ENCODE results near the gene TSPAN4.

TSPAN4 gene

GRCh38 chr11:868394-868793 is 25.7 kb downstream of the TSPAN4 start:
- no peak for DNase-seq

- DNase-seq, result no peak
Observed at GRCh38 chr11:868802-869201, 26.1 kb downstream of the TSPAN4 start.

DNA sequence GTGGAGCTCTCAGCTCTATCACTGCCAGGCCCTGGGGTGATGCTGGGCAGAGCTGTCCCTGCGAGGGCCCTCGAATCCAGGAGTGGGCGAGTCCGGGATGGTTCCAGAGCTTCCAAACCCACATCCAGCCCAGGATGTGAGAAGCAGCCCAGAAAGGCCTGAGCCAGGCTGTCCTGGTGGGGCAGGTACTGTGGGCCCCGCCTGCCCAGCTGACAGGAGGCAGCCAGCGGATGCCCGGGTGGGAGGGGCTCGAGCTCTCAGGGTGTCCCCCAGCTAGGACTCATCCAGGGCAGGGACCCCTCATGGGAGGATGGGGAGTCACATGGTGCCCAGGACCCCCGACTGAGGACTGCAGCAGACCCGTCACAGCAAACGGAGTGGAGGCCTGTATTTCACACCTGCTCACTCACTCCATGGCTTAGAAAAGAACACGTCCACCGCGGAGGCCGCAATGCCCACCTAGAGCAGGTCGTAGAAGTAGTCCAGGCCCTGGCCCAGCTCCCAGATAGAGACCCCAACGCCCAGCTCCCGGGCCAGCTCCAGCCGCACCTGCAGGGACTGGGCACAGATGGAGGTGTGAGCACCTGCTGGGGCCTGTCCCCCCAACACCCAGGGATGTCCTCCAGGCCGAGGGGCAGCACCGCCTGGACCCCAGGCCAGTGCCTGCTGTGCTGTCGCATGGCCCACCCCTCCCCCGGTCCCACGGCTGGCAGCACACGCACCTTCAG is 26.9 kb downstream of the TSPAN4 start:
- DNase-seq, result no peak

GRCh38 chr11:870127-870413 is 27.4 kb downstream of the TSPAN4 start:
- DNase-seq, result no peak

DNA sequence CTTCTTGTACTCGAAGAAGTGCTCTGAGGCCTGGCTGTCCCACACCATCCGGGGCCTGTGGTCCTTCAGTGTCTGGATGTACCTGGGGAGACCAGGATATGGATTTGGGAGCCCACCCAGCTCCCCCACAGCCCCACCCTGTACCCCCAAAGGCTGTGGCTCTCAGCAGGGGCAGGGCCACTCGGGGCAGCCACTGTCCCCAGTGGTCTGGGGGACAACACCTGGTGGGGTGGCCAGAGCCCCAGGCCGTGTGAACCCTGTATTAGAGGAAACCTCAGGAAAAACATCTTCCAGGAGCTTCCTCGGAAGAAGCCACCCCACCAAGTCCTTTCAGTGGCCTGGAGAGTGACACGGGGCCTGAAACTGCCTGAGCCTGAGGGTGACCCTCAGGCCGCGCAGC is 27.8 kb downstream of the TSPAN4 start:
- DNase-seq, result no peak

GRCh38 chr11:871472-871871 is 28.8 kb downstream of the TSPAN4 start:
- no peak for DNase-seq

GRCh38 chr11:872799-873198 is 30.1 kb downstream of the TSPAN4 start:
- DNase-seq, result no peak

GRCh38 chr11:873706-874105 is 31.1 kb downstream of the TSPAN4 start:
- no peak for DNase-seq

DNA sequence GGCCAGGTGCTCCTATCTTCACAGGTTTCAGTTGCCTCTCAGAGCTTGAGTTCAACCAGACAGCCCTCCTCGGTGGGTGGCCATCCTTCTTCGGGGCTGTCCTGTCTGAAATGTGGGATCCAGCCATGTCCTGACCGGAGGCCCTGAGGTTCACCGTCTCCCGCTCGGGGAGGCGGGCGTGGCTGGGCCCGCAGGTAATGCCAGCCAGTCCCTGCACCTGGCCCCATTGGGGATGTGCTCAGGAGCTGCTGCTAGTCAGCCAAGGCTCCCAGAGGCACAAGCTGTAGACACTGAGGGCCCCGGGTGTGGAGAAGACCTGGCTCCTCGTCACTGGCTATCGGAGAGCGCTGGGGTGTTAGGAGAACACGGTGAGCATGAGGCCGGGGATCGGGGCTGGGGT is 32.6 kb downstream of the TSPAN4 start:
- DNase-seq, result no peak

- no peak for DNase-seq
Observed at GRCh38 chr11:875769-876301, 33.2 kb downstream of the TSPAN4 start.

GRCh38 chr11:876545-876944 is 33.9 kb downstream of the TSPAN4 start:
- DNase-seq, result no peak

DNA sequence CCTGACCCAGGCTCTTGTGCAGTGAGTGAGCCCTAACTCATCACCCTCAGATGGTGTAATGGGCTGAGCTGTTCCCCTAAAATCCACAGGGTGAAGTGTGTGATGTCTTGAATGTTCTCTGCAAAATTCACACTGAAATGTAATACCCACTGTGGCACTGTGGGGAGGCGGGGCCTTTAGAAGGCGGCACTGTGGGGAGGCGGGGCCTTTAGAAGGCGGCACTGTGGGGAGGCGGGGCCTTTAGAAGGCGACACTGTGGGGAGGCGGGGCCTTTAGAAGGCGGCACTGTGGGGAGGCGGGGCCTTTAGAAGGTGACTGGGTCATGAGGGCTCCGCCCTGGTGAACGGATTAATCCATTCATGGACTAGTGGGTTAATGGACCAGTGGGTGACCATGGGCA is 34.9 kb downstream of the TSPAN4 start:
- DNase-seq, result no peak

DNA sequence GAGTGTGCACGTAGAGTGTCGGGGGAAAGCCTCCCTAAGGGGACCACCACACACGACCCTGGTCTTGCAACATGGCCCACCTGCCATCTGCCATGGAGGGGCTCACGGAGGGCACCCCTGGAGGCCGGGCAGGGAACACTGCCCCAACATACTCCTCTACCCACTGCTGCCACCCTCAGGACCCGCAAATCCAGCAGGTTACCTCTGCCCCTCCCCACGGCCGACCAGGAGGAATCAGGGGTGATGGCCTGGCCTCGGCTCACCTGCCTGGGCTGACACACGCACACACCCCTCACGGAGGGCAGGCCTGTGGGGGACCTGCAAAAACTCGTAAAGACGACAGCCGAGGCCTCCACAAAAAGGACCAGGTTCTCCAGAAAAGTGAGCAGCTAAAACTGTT is 37.8 kb downstream of the TSPAN4 start:
- DNase-seq, result no peak

- no peak for DNase-seq
Observed at GRCh38 chr11:882596-882995, 39.9 kb downstream of the TSPAN4 start.

DNA sequence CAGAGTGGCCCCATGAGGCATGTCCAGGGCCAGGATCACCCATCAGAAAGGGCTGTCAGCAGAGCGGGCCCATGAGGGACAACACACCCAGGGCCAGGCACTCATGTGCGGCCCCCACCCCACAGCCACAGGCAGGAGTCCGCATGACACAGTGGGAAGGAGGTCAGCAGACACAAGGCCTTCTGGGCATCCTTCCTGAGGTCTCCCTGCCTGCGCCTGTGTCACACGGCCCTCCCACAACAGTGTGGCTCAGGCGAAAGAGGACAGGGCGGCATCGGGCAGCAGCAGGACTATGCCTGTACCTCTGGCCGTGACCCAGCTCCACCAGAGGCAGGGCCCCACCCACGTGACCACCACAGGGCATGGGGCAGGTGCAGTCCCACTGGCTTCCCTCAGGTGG is 40.9 kb downstream of the TSPAN4 start:
- DNase-seq, result no peak

GRCh38 chr11:884578-885070 is 42.0 kb downstream of the TSPAN4 start:
- no peak for DNase-seq

- DNase-seq, result no peak
Observed at GRCh38 chr11:886568-886967, 43.9 kb downstream of the TSPAN4 start.

DNA sequence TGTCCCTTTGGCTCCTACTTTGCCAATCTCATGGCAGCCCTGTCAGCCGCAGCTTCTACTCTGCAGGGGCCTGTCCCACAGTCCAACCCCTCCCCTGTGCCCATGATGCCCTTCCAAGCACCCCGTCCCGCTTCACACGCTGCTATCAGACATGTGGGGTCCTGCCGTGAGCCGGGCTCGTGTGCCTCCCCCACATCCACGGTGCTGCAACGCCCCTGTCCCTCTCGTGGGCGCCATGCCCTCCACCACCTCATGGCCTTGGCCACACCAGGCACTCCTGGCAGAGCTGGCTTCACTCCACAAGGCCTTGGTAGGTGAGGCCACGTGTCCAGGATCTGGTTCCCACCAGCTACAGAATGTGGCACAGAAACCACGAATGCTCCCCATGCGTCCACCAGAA is 44.9 kb downstream of the TSPAN4 start:
- DNase-seq, result no peak

DNA sequence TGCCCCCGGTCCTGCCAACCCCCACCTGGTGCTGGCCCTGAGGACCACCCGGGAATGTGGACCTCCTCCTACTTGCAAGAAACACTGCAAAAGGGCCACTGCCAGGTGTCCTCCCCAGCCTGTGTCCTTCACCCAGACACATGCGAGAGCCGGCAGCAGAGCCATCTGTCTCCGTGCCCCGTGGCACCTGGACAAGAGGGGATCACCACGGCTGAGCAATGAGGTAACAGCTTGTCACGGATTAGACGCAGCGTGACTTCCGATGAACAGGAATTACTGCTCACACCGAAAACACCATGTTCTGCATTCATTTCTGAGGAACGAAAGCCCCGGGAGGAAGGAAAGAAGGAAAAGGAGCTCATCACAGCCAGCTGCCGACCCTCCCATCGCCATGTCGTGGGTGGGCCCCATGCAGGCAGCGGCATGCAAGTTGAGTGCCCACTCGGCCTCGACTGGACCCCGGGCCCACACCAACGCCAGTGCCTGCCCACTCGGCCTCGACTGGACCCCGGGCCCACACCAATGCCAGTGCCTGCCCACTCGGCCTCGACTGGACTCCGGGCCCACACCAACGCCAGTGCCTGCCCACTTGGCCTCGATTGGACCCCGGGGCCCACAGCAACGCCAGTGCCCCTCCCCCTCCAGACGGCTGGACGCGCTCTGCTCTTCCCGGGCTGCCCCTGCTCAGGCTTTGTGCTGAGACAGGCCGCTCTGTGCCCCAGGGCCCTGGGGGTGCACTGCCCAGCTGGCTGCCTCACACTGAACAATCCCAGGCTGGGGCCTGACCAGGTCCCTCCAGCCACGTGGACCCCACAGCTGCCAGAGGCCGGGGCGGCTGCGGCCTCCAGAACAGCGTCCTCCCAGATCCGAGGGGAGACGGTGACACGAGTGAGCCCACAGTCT is 45.9 kb downstream of the TSPAN4 start:
- no peak for DNase-seq

DNA sequence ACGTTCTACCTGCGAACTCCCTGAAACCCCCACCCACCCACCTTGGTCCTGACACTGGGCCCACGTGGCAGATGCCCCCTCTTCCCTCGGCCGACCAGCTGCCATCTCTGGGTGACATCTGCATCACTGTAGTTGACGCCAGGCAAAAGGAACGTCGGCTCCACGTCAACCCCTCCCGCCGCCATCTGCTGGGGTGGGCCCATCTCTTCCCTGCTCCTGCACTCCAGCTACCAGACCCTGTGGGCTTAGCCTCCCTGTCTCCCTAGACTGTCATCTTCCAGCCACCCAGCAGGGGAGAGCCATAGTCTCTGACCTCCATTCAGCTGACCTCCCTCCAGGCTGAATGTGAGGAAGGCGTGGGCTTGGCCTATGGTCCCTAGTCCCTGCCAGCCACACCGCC is 46.6 kb downstream of the TSPAN4 start:
- DNase-seq, result no peak

- DNase-seq, result no peak
Observed at GRCh38 chr11:889687-890475, 47.2 kb downstream of the TSPAN4 start.

DNA sequence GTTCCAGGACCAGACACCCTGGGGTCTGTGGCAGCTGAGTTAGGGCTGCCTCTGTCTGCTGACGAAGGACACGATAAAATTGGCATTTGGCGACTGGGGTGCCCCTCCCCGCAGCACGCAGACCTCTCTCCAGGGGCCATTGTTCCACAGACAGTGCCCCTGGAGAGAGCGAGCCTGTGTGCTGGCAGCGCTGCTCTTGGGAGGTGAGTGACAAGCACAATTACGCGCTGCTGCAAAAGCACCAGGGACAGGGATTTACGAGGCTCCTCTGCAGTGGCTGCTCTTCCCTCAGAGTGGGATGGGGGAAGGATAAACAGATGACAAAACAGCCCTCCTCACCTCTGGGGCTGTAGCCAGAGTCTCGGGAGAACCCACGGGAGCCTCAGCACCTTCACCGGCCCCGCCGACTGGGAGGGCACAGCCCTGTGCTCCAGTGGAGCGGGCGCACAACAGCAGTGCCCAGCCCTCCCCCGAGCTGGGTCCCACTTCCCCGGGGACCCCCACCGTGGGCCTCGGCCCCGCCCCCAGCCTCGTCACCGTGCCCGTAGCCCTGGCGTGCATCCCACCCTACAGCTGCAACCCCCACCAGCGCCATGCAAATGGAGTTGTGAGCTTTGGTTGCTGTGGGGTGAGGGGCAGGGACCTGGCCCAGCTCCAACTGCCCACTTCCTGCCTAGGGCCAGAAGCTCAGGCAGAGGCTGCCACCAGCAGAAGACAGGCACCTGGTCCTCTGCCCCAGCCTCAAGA is 48.3 kb downstream of the TSPAN4 start:
- no peak for DNase-seq
